KMS-11 (cell line): ENCODE measurements around the gene ANXA2.

Source experiments
- H2AFZ ChIP-seq: fragments of 200-600 bp; sonication (generic); 2 replicates; pipeline ENCODE4 v1.6.1; 2016; ENCODE audit warnings: antibody characterized with exemption, mixed run types, low read depth
- H3K27ac ChIP-seq: fragments of 200-600 bp; sonication (generic); 2 replicates; pipeline ENCODE4 v1.6.1; 2016; ENCODE audit warnings: mild to moderate bottlenecking, mixed run types
- H3K27me3 ChIP-seq: fragments of 200-600 bp; sonication (generic); 2 replicates; pipeline ENCODE4 v1.6.1; 2017; ENCODE audit warnings: mild to moderate bottlenecking, low read depth, mixed run types, moderate library complexity; ENCODE audit not compliant: insufficient read depth
- H3K36me3 ChIP-seq: fragments of 200-600 bp; sonication (generic); 2 replicates; pipeline ENCODE4 v1.6.1; 2017; ENCODE audit warnings: mild to moderate bottlenecking, mixed run types; ENCODE audit not compliant: insufficient read depth
- H3K4me1 ChIP-seq: fragments of 200-600 bp; sonication (generic); 2 replicates; pipeline ENCODE4 v1.6.1; 2016; ENCODE audit warnings: mild to moderate bottlenecking, low read depth, mixed run types; ENCODE audit not compliant: poor library complexity, severe bottlenecking
- H3K4me2 ChIP-seq: fragments of 200-600 bp; sonication (generic); 2 replicates; pipeline ENCODE4 v1.7.0; 2016; ENCODE audit warnings: mild to moderate bottlenecking, mixed run types
- H3K4me3 ChIP-seq: fragments of 200-600 bp; sonication (generic); IDR thresholded peaks from 2 replicates; pipeline ENCODE4 v1.6.1; 2017; ENCODE audit warnings: low read depth, low read length, mixed read lengths; ENCODE audit not compliant: insufficient read depth
- H3K79me2 ChIP-seq: fragments of 200-600 bp; sonication (generic); 2 replicates; pipeline ENCODE4 v1.6.1; 2016; ENCODE audit warnings: low read depth, mixed run types; ENCODE audit not compliant: insufficient read depth
- H3K9ac ChIP-seq: fragments of 200-600 bp; sonication (generic); 2 replicates; pipeline ENCODE4 v1.6.1; 2016; ENCODE audit warnings: mild to moderate bottlenecking, mixed run types
- H4K20me1 ChIP-seq: fragments of 200-600 bp; sonication (generic); 2 replicates; pipeline ENCODE4 v1.6.1; 2016; ENCODE audit warnings: mild to moderate bottlenecking, mixed run types; ENCODE audit not compliant: insufficient read depth
- TF ChIP-seq, protein P1 (sequence below): fragments of 200-600 bp; sonication (generic); conservative IDR thresholded peaks from 2 replicates; pipeline ENCODE4 v1.6.1; 2017; ENCODE audit warnings: low read depth, mild to moderate bottlenecking, antibody characterized with exemption, low read length, moderate library complexity, mixed read lengths

ANXA2 gene

DNA sequence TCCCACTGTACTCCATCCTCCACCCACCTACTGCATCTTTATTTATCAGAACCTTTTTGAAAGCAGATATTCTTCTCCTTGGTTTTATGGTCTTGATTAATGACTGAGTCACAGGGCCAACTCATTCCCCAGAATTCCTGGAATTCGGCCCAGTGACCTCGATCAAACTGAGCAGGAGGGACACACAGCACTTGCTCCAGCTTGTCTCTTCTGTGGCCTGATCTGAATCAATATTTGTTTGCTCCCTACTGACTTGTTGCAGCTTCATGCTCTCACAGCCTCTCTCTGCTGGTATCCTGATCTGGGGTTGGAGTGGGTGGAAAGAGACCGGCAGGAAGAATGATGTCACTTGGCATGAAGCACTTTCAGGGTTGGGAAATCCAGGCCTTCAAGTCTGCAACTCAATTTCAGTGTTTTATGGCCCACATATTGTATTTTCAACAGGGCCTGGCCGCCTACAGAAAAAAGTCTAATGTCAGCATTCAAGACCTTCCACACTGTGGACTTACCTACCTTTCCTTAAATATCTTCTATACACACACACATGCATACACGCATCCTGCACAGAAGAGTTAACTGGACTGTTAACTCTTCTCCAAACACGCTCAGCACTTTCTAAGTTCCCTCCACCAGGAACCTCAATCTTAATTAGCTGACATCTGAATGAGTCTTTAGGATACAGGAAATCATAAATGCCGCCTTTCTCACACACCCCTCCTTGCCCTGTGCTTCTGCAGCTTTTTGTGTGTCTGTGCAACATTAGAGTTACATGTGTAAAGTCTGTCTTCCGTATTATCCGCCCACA lies 4.6 kb downstream of the ANXA2 start:
- TF ChIP-seq, protein P1, sequence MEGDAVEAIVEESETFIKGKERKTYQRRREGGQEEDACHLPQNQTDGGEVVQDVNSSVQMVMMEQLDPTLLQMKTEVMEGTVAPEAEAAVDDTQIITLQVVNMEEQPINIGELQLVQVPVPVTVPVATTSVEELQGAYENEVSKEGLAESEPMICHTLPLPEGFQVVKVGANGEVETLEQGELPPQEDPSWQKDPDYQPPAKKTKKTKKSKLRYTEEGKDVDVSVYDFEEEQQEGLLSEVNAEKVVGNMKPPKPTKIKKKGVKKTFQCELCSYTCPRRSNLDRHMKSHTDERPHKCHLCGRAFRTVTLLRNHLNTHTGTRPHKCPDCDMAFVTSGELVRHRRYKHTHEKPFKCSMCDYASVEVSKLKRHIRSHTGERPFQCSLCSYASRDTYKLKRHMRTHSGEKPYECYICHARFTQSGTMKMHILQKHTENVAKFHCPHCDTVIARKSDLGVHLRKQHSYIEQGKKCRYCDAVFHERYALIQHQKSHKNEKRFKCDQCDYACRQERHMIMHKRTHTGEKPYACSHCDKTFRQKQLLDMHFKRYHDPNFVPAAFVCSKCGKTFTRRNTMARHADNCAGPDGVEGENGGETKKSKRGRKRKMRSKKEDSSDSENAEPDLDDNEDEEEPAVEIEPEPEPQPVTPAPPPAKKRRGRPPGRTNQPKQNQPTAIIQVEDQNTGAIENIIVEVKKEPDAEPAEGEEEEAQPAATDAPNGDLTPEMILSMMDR = no peak
- Histone ChIP-seq H3K4me2 (peak overlapping the region; percentile 11; the same call in 1 of the 2 replicates), H3K36me3 (no peaks in the 10 kb centered on the region; the same call in 1 of the 2 replicates), H4K20me1 (peaks cover 7% of the 10 kb centered on the region), H3K27me3 (no peaks in the 10 kb centered on the region), H3K4me1 (peaks cover 81% of the 10 kb centered on the region), H3K79me2 (peaks cover 91% of the 10 kb centered on the region), H3K27ac (no peak overlapping the region), H3K9ac (no peak overlapping the region), H3K4me3 (no peak overlapping the region), H2AFZ (no peak overlapping the region)

DNA sequence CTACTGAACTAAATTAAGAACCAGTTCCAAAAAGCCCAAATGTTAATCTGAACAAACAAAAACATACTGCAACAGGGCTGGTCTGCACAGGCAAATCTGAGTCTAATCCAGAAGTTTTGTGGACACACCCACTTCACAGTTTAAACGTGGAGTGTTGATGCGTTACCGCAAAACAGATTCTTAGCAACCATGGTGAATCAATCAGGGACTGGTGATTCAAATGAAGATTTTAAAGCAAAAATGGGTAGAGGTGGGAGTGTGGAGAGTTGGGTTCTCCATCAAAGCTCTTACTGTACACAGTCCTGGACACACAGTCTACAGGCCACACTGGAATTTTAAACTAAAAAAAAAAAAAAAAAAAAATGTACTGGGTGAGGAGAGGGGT lies 5.2 kb downstream of the ANXA2 start:
- H3K27ac ChIP-seq = no peak overlapping the region
- no peak overlapping the region for H2AFZ ChIP-seq
- TF ChIP-seq, protein P1 = no peak
- H3K27me3 ChIP-seq = no peaks in the 10 kb centered on the region
- peaks cover 83% of the 10 kb centered on the region for H3K4me1 ChIP-seq
- no peak overlapping the region; the same call in 1 of the 2 replicates for H3K4me2 ChIP-seq
- no peak overlapping the region for H3K9ac ChIP-seq
- peaks cover 7% of the 10 kb centered on the region for H4K20me1 ChIP-seq
- H3K79me2 ChIP-seq = peaks cover 96% of the 10 kb centered on the region
- H3K4me3 ChIP-seq = no peak overlapping the region
- H3K36me3 ChIP-seq = no peaks in the 10 kb centered on the region; the same call in 1 of the 2 replicates

DNA sequence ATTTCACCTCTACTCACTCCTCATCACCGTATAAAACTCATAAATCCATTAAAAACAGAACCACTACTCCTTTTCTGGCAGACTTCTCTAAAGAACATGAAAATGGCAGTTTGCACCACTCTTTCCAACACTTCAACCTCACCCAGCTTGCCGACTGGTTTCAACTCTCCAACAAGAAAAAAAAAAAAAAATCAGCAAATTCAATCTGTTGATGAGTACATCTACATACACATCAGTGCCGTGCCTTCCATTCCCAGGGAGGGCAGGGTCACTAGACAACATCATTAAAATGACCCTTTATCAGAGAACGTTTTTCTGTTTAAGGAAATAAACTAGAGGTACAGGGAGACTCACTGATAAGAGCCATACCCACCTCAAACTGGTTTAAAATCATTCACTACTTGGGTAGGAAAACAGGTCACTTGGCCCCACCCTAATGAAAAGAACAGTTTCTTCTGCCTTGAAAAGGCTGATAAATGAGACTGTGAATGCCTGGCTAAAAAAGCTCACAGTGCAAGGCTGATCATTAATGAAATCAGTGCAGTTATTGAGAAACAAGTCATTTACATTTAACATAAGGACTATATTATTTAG lies 6.0 kb downstream of the ANXA2 start:
- Histone ChIP-seq H3K27ac (peak overlapping the region; percentile 8; the same call in 1 of the 2 replicates), H3K27me3 (no peaks in the 10 kb centered on the region), H3K79me2 (peaks cover 96% of the 10 kb centered on the region), H3K36me3 (no peaks in the 10 kb centered on the region; the same call in 1 of the 2 replicates), H3K4me1 (peaks cover 83% of the 10 kb centered on the region), H3K4me2 (no peak overlapping the region; the same call in 1 of the 2 replicates), H2AFZ (no peak overlapping the region), H3K9ac (no peak overlapping the region), H4K20me1 (peaks cover 9% of the 10 kb centered on the region), H3K4me3 (no peak overlapping the region)
- TF ChIP-seq, protein P1 = no peak

DNA sequence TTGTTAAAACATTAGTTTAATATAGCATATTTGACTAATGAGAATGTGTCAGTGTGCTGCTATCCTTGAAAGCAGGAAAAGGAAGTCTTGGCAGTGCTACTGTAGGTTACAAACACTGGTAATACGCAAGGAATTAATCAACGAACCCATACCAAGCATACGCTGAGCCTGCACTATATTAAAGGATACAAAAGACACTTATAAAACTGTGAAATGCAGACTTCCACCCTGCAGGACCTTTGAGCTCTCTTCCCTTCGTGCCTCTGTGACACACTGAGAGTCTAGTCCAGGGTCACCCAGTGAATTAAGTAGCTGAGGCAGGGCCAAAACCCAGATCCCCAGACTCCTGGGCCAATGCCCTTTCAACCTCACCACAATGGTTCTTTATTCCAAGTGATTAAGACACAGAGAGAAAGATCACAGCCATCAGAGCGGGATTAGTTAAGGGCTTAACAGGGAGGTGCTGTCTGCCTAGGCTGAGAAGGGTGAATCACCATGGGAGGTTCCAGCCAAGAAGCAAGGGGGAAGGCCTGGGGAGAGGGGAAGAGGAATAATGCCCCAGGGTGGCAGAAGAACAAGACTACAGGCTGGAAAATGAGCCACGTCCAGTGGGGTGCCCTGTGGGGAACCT lies 6.8 kb downstream of the ANXA2 start:
- no peak overlapping the region for H3K27ac ChIP-seq
- no peak overlapping the region for H3K4me3 ChIP-seq
- peak overlapping the region; percentile 8; the same call in 1 of the 2 replicates for H3K4me2 ChIP-seq
- TF ChIP-seq, protein P1 = no peak
- peaks cover 77% of the 10 kb centered on the region for H3K4me1 ChIP-seq
- H3K36me3 ChIP-seq = no peaks in the 10 kb centered on the region; the same call in 1 of the 2 replicates
- no peak overlapping the region for H2AFZ ChIP-seq
- H3K9ac ChIP-seq = no peak overlapping the region
- no peaks in the 10 kb centered on the region for H3K27me3 ChIP-seq
- peaks cover 96% of the 10 kb centered on the region for H3K79me2 ChIP-seq
- H4K20me1 ChIP-seq = peaks cover 12% of the 10 kb centered on the region
